ENCODE measurements around the gene VOPP1. TPM values are rescaled to one million over a fixed set of nuclear protein-coding genes. Genes with fewer than 3 reads are reported as not detected.

The VOPP1 gene
- total RNA-seq, 2 donors from 2014 or later = 88.9 to 131 TPM

GRCh38 chr7:55552320-55553023 lies 19.8 kb downstream of the VOPP1 start:
- H3K36me3 ChIP-seq = no peaks in the 10 kb centered on the region
- H3K4me3 ChIP-seq = peak overlapping the region; percentile 57
- H3K27me3 ChIP-seq (replicated peaks; ENCODE audit: insufficient read depth) = no peaks in the 10 kb centered on the region
- ATAC-seq (ENCODE audit: insufficient number of reproducible peaks, low FRiP score, low read depth) (peak; percentile 97), DNase-seq (ENCODE audit: low spot score) (peak; percentile 50)
- TF ChIP-seq CTCF (IDR thresholded peaks at IDR 0.05) = no peak
- peak overlapping the region; percentile 77 to 80 for H3K27ac ChIP-seq
- H3K4me1 ChIP-seq (ENCODE audit: control insufficient read depth in 1 of 2, low read depth in 2 of 2) = peaks cover 10 to 40% of the 10 kb centered on the region in 2 donors
- no peaks in the 10 kb centered on the region for H3K9me3 ChIP-seq

GRCh38 chr7:55550841-55551537 lies 21.3 kb downstream of the VOPP1 start:
- Histone ChIP-seq H3K4me3 (no peak overlapping the region), H3K36me3 (no peaks in the 10 kb centered on the region), H3K27ac (peak overlapping the region in 1 of 2 donors; percentile 77), H3K27me3 (replicated peaks; ENCODE audit: insufficient read depth) (no peaks in the 10 kb centered on the region), H3K4me1 (ENCODE audit: control insufficient read depth in 1 of 2, low read depth in 2 of 2) (peaks cover 24 to 55% of the 10 kb centered on the region in 2 donors), H3K9me3 (no peaks in the 10 kb centered on the region)
- TF ChIP-seq CTCF (IDR thresholded peaks at IDR 0.05) = no peak
- DNase-seq (ENCODE audit: low spot score) = no peak
- no peak for ATAC-seq (ENCODE audit: insufficient number of reproducible peaks, low FRiP score, low read depth)

- H3K9me3 ChIP-seq = no peaks in the 10 kb centered on the region
- DNase-seq (ENCODE audit: low spot score) (no peak), ATAC-seq (ENCODE audit: insufficient number of reproducible peaks, low FRiP score, low read depth) (no peak)
- H3K36me3 ChIP-seq = no peaks in the 10 kb centered on the region
- H3K4me1 ChIP-seq (ENCODE audit: control insufficient read depth in 1 of 2, low read depth in 2 of 2) = peaks cover 24 to 61% of the 10 kb centered on the region in 2 donors
- H3K27me3 ChIP-seq (replicated peaks; ENCODE audit: insufficient read depth) = no peaks in the 10 kb centered on the region
- TF ChIP-seq CTCF (IDR thresholded peaks at IDR 0.05) = no peak
- no peak overlapping the region for H3K27ac ChIP-seq
- no peak overlapping the region for H3K4me3 ChIP-seq
These were observed 22.2 kb downstream of the VOPP1 start for GRCh38 chr7:55550010-55550663.

- no peak for TF ChIP-seq CTCF (IDR thresholded peaks at IDR 0.05)
These were observed 22.8 kb downstream of the VOPP1 start for GRCh38 chr7:55549457-55549856.

GRCh38 chr7:55548295-55548731 lies 24.0 kb downstream of the VOPP1 start:
- Histone ChIP-seq H3K36me3 (no peaks in the 10 kb centered on the region), H3K27me3 (replicated peaks; ENCODE audit: insufficient read depth) (no peaks in the 10 kb centered on the region), H3K4me1 (ENCODE audit: control insufficient read depth in 1 of 2, low read depth in 2 of 2) (peaks cover 20 to 50% of the 10 kb centered on the region in 2 donors), H3K9me3 (no peaks in the 10 kb centered on the region), H3K27ac (no peak overlapping the region), H3K4me3 (no peak overlapping the region)
- no peak for ATAC-seq (ENCODE audit: insufficient number of reproducible peaks, low FRiP score, low read depth)
- no peak for DNase-seq (ENCODE audit: low spot score)
- no peak for TF ChIP-seq CTCF (IDR thresholded peaks at IDR 0.05)

More at GRCh38 chr7:55549457-55549856, 22.8 kb downstream of the VOPP1 start:
- no peak for DNase-seq (ENCODE audit: low spot score)
- no peaks in the 10 kb centered on the region for H3K36me3 ChIP-seq
- no peak overlapping the region for H3K27ac ChIP-seq
- ATAC-seq (ENCODE audit: insufficient number of reproducible peaks, low FRiP score, low read depth) = no peak
- H3K9me3 ChIP-seq = no peaks in the 10 kb centered on the region
- no peaks in the 10 kb centered on the region for H3K27me3 ChIP-seq (replicated peaks; ENCODE audit: insufficient read depth)
- peaks cover 24 to 61% of the 10 kb centered on the region in 2 donors for H3K4me1 ChIP-seq (ENCODE audit: control insufficient read depth in 1 of 2, low read depth in 2 of 2)
- no peak overlapping the region for H3K4me3 ChIP-seq
